ENCODE measurements around the gene LSM14B. TPM values are rescaled to one million over a fixed set of nuclear protein-coding genes. Genes with fewer than 3 reads are reported as not detected.
"Not testable (repeated sequence)": the region's sequence is repeated elsewhere in the genome, so short reads cannot be mapped to it uniquely, and the experiment has no call there.

Gene LSM14B
- total RNA-seq, 1 donor from 2014 or later: 32.7 TPM

- DNase-seq: no peak
These were observed 25.3 kb downstream of the LSM14B start for GRCh38 chr20:62147528-62147927.

GRCh38 chr20:62148383-62148782 lies 26.1 kb downstream of the LSM14B start:
- DNase-seq: not testable (repeated sequence)

GRCh38 chr20:62148908-62149314 lies 26.6 kb downstream of the LSM14B start:
- DNase-seq: no peak

GRCh38 chr20:62149532-62150309 lies 27.4 kb downstream of the LSM14B start:
- peak; percentile 30 for DNase-seq

GRCh38 chr20:62150310-62150575 lies 28.0 kb downstream of the LSM14B start:
- no peak for DNase-seq

GRCh38 chr20:62151225-62151624 lies 28.9 kb downstream of the LSM14B start:
- no peak for DNase-seq

- DNase-seq: no peak
These were observed 29.6 kb downstream of the LSM14B start for GRCh38 chr20:62151835-62152364.

- no peak for DNase-seq
These were observed 33.4 kb downstream of the LSM14B start for GRCh38 chr20:62155428-62156253.

- DNase-seq: no peak
These were observed 33.9 kb downstream of the LSM14B start for GRCh38 chr20:62156254-62156556.

- no peak for DNase-seq
These were observed 34.5 kb downstream of the LSM14B start for GRCh38 chr20:62156592-62157386.

- no peak for DNase-seq
These were observed 35.3 kb downstream of the LSM14B start for GRCh38 chr20:62157387-62158087.

GRCh38 chr20:62158088-62158400 lies 35.8 kb downstream of the LSM14B start:
- DNase-seq: no peak

GRCh38 chr20:62158541-62158940 lies 36.3 kb downstream of the LSM14B start:
- DNase-seq: no peak

- DNase-seq: no peak
These were observed 36.8 kb downstream of the LSM14B start for GRCh38 chr20:62159052-62159451.

- no peak for DNase-seq
These were observed 37.6 kb downstream of the LSM14B start for GRCh38 chr20:62159839-62160238.

GRCh38 chr20:62160253-62160652 lies 38.0 kb downstream of the LSM14B start:
- DNase-seq: no peak

- DNase-seq: no peak
These were observed 38.6 kb downstream of the LSM14B start for GRCh38 chr20:62160876-62161275.

GRCh38 chr20:62161347-62161746 lies 39.1 kb downstream of the LSM14B start:
- no peak for DNase-seq

- no peak for DNase-seq
These were observed 40.6 kb downstream of the LSM14B start for GRCh38 chr20:62162765-62163484.

- no peak for DNase-seq
These were observed 41.2 kb downstream of the LSM14B start for GRCh38 chr20:62163485-62163865.

- no peak for DNase-seq
These were observed 41.9 kb downstream of the LSM14B start for GRCh38 chr20:62163986-62164762.

Data from skin of body (tissue), 2 donors.